Measurements from ENCODE around the gene ZNF208. TPM values are rescaled to one million over a fixed set of nuclear protein-coding genes. Genes with fewer than 3 reads are reported as not detected.

The ZNF208 gene
- total RNA-seq (2022; extraction: Qiagen RNA extraction): not detected in 5 replicates

GRCh38 chr19:22010437-22011143, at the start of gene ZNF208:
TSS of gene ZNF208 (minus strand) at chr19:22010943. CDS start at chr19:22010794, 149 bp downstream.

Other genes starting within 250 kb of the ZNF208 start
- not detected in 5 replicates for gene ZNF100, start 243.4 kb downstream of the ZNF208 start, total RNA-seq (2022; extraction: Qiagen RNA extraction)
- gene ZNF43, start 174.8 kb downstream of the ZNF208 start, total RNA-seq (2022; extraction: Qiagen RNA extraction): 2.1 to 3.2 TPM (median 2.6 TPM) in 5 replicates
- gene ZNF257, start 41.5 kb upstream of the ZNF208 start, total RNA-seq (2022; extraction: Qiagen RNA extraction): not detected in 5 replicates
- gene ZNF676, start 186.0 kb upstream of the ZNF208 start, total RNA-seq (2022; extraction: Qiagen RNA extraction): not detected in 5 replicates

Data from A549 treated with dexamethasone at 1 μM for 4 hours (cell line).